Suprapubic skin (tissue), 4 donors: ENCODE measurements around the gene SGCD.

Experiments
- CTCF ChIP-seq, 2 donors: fragments of 200-600 bp in 1 of 2; fragments of 450-650 bp in 1 of 2; sonication (generic) in 1 of 2; IDR thresholded peaks; one replicate each; pipeline ENCODE4 v1.5.1; 2016 to 2019; ENCODE audit warnings: antibody characterized with exemption in 2 of 2, mild to moderate bottlenecking in 1 of 2, moderate library complexity in 1 of 2
- EP300 ChIP-seq: sonication (generic); formaldehyde crosslinking; IDR thresholded peaks from one replicate; pipeline ENCODE4 v1.6.1; 2017; ENCODE audit warnings: antibody characterized with exemption
- POLR2A ChIP-seq, 2 donors: fragments of 450-650 bp; IDR thresholded peaks; one replicate each; pipeline ENCODE4 v1.6.1; 2017; ENCODE audit warnings: antibody characterized with exemption in 2 of 2, mild to moderate bottlenecking in 2 of 2, moderate library complexity in 2 of 2
- POLR2AphosphoS5 ChIP-seq, 3 donors: sonication (generic); formaldehyde crosslinking; IDR thresholded peaks; one replicate each; pipeline ENCODE4 v1.6.1; 2017; ENCODE audit warnings: antibody characterized with exemption in 3 of 3

GRCh38 chr5:156466871-156467270, 139.9 kb downstream of the SGCD start:
- TF ChIP-seq CTCF (IDR thresholded peaks at IDR 0.05): no peak
- no peak for TF ChIP-seq POLR2A (IDR thresholded peaks at IDR 0.05)
- no peak for TF ChIP-seq EP300
- no peak for TF ChIP-seq POLR2AphosphoS5 (IDR thresholded peaks at IDR 0.05)
